GM11168 (cell line): ENCODE results near the gene MOCOS.
"Not testable (repeated sequence)": the region's sequence is repeated elsewhere in the genome, so short reads cannot be mapped to it uniquely, and the experiment has no call there.

ENCODE experiments used
- in situ Hi-C: fragments of 300-500 bp; cut with MboI; formaldehyde crosslinking; loops from one replicate; pipeline ENCODE4 v1.12.0; 2022; ENCODE audit warnings: low sequenced_read_pairs; ENCODE audit not compliant: unreplicated experiment

The MOCOS gene

DNA sequence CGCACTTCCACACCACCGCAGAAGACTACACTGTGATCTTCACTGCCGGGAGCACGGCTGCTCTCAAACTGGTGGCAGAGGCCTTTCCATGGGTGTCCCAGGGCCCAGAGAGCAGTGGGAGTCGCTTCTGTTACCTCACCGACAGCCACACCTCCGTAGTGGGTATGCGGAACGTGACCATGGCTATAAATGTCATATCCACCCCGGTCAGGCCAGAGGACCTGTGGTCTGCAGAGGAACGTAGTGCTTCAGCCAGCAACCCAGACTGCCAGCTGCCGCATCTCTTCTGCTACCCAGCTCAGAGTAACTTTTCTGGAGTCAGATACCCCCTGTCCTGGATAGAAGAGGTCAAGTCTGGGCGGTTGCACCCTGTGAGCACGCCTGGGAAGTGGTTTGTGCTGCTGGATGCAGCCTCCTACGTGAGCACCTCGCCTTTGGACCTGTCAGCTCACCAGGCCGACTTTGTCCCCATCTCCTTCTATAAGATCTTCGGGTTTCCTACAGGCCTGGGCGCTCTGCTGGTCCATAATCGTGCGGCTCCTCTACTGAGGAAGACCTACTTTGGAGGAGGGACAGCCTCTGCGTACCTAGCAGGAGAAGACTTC is 12.5 kb downstream of the MOCOS start:
- in situ Hi-C loops: no loop called here

- in situ Hi-C loops: no loop called here
Observed at GRCh38 chr18:36200354-36200771, 13.1 kb downstream of the MOCOS start.

GRCh38 chr18:36201765-36202164 is 14.5 kb downstream of the MOCOS start:
- in situ Hi-C loops: no loop called here

DNA sequence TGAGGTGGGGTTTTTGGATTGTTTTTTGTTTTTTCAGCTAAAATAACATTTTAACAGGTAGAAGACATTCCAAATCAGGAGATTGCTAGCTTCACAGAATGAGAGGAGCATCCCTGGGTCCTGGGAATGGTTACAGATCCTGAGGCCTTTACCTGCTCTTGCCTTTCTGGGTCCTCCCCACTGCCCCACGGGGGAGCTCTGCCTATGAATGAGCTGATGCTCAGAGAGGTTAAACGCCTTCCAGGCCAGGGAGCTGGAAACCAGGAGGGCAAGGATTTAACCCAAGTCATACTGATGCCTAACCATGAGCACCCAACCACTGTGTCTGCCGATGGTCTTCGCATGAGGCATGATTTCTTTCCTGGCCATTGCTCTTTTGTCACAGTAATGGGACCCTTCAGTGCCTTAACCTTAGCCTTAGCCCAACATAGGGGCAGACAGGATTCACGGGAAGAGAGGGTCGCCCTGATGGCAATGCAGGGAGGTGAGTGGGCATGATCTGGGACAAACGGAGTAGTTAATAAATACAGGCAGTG is 16.1 kb downstream of the MOCOS start:
- in situ Hi-C loops: no loop called here

DNA sequence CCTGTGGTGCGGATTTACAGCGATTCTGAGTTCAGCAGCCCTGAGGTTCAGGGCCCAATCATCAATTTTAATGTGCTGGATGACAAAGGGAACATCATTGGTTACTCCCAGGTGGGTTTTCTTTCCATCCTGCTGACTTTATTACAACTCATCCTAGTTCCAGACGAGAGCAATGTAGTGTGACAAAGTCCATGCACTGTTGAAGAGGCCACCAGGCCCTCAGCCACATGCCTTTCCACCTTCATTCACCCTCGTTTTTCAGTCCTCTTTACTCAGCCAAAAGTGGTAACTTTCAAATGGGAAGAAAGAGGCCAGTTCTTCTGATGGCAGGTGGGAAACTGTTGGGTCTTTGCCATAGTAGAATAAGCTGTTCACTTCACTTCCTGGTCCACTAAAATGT is 17.9 kb downstream of the MOCOS start:
- in situ Hi-C loops: no loop called here

- in situ Hi-C loops: no loop called here
Observed at GRCh38 chr18:36207303-36207702, 20.0 kb downstream of the MOCOS start.

GRCh38 chr18:36207969-36208368 is 20.7 kb downstream of the MOCOS start:
- in situ Hi-C loops: not testable (repeated sequence)

- in situ Hi-C loops: no loop called here
Observed at GRCh38 chr18:36211612-36212065, 24.3 kb downstream of the MOCOS start.

DNA sequence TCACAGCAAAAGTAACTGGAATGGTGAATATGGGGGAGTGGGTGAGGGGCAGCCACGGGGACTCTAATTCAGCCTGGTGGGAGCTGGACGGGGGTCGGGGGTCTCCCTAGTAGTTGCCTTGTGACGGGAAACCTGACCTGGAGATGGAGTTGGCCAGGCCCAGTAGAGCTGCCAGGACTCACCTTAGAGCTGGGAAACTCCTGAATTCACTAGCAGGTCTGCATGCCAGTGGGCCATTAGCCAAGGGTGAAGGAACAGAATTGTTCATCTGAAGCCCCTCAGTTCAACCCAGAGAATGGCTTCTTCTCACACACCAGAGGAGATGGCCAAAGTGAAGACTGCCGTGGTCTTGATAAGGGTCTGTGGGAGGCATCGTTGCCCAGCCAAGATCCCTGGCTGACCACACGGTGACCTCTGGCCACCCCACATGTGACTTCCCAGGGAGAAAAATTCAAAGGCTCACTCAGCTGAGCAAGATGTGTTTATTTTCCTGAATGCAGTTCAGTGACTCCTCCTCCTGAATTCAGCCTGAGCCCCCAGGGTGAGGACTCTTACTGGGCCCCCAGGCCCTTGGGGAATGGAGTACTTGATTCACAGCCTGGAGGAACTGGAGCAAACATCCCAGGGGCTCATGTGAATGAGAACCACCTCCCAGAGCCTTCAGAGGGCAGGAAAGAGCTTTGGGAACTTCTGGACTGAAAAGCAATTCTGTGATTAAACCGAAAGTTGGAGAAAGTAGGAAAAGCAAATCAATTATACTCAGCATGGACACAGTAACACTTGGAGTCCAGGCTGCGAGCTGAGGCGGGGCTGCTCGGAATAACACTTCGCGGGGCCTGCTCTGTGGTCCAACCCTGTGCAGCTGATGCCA is 25.2 kb downstream of the MOCOS start:
- in situ Hi-C loops: no loop called here

DNA sequence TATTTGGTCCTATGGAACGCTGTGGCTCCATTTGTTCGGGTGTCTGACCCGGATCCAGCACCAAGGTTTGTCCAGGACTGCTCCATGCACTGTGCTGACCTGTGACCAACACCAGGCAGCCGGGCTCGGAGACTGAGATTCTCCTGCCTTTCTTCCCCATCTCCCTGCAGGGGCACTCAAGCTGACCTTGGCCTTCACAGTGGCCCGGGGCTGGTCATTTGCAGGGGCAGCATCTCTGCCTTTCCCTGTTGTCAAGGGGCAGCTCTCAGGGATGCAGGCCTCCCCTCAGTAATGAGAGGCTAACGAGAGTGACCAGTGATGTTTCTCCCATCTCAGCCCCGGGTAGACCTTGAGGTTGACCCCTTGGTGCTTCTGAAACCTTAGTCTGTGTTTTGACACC is 27.5 kb downstream of the MOCOS start:
- in situ Hi-C loops: no loop called here

DNA sequence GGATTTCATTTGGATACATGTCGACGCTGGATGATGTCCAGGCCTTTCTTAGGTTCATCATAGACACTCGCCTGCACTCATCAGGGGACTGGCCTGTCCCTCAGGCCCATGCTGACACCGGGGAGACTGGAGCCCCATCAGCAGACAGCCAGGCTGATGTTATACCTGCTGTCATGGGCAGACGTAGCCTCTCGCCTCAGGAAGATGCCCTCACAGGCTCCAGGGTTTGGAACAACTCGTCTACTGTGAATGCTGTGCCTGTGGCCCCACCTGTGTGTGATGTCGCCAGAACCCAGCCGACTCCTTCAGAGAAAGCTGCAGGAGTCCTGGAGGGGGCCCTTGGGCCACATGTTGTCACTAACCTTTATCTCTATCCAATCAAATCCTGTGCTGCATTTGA is 28.3 kb downstream of the MOCOS start:
- in situ Hi-C loops: no loop called here

DNA sequence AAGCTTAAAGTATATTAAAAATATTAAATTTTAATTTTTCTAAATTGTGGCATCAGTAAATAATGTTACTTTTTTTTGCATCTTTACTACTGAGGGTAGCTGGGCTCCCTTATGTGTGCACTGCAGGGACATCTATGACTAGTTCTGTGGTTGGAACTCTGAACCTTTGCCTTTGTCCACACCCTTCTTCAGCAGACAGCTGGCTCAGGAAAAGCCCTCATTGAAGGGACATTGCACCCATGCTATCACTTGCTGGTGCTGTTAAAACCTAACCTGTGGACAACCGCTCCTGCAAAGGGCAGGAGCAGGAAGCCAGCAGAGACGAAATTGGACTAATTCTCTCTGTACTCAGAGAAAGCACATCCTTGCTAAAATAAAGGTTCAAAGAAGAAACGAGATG is 30.1 kb downstream of the MOCOS start:
- in situ Hi-C loops: no loop called here

GRCh38 chr18:36229188-36229587 is 41.9 kb downstream of the MOCOS start:
- in situ Hi-C loops: no loop called here

- in situ Hi-C loops: not testable (repeated sequence)
Observed at GRCh38 chr18:36240510-36240909, 53.2 kb downstream of the MOCOS start.

- in situ Hi-C loops: no loop called here
Observed at GRCh38 chr18:36241831-36242230, 54.5 kb downstream of the MOCOS start.

GRCh38 chr18:36247036-36247435 is 59.7 kb downstream of the MOCOS start:
- in situ Hi-C loops: no loop called here

DNA sequence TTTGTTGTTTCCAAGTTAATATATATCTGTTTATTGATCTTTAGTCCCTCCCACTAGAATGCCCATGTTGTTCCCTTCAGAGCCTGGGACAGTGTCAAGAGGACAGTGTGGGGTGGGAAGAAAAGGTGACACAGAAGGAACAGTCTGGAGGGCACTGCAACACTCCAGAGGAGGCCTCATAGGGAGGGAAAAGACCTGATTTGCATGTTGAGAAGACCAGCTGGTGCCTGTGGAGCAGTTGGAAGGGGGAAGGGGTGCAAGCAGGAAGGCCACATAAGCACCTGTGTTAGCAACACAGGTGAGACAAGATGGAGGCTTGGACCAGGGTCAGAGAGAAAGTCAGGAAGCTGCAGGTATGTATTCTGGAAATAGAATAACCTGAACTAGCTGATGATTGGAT is 62.1 kb downstream of the MOCOS start:
- in situ Hi-C loops: no loop called here

GRCh38 chr18:36250827-36251226 is 63.5 kb downstream of the MOCOS start:
- in situ Hi-C loops: no loop called here

DNA sequence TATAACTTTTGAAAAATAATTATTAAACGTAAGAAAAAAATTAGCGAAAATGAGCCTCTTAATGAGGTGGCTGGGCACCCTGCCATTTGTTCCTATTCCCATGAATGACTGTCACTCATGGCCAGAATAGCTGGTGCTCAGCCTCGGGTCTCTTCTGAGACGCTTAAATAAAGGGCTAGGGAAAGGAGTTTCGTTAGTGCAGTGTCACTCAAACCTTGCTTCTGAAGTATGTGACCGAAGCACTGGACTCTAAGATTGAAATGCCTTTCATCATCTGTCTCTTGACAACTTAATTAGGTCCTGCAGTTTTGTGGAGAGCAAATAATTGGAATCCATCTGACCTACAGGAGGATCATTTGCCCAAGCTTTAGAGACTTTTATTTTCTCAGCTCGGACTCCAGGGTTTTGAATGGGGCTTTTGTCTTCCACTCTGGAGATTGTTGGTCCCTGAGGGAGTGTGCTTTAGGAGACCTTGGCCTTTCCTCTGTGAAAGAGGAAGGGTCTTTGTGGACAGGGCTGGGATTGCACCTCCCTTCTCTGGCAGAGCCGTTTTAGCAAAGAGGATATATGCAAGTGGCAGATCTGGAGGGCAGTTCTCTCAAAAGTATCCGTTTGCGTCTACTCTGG is 67.9 kb downstream of the MOCOS start:
- in situ Hi-C loops: no loop called here

GRCh38 chr18:36256094-36256493 is 68.8 kb downstream of the MOCOS start:
- in situ Hi-C loops: no loop called here

DNA sequence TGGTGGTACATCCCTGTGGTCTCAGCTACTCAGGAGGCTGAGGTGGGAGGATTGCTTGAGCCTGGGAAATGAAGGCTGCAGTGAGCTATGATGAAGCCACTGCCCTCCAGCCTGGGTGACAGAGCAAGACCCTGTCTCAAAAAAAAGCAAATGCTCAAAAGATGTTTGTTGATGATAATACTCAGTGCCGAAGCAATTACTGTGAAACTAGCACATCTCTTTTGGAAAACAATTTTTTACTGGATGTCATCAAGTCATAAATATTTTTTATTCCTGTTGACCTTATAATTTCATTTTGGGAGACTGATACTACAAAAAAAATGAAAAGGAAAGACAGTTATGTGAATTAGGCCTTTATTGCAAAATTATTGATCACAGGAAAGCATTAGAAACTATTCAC is 75.7 kb downstream of the MOCOS start:
- in situ Hi-C loops: no loop called here
